GM23338 (cell line): ENCODE results near the gene OSBPL5.

Experiments used
- CREB1 ChIP-seq: fragments of 250-450 bp; sonication (Bioruptor Pico); IDR thresholded peaks from 2 replicates; pipeline ENCODE4 v1.5.0; 2020; ENCODE audit warnings: low read depth, mild to moderate bottlenecking, moderate library complexity
- EZH2 ChIP-seq: fragments of 200-600 bp; sonication (generic); IDR thresholded peaks from one replicate; pipeline ENCODE4 v1.8.0; 2017; ENCODE audit warnings: antibody characterized with exemption, mild to moderate bottlenecking, low read depth; ENCODE audit not compliant: unreplicated experiment
- EZH2phosphoT487 ChIP-seq: fragments of 200-600 bp; sonication (generic); IDR thresholded peaks from one replicate; pipeline ENCODE4 v1.8.1; 2018; ENCODE audit warnings: antibody characterized with exemption; ENCODE audit not compliant: unreplicated experiment
- JUNB ChIP-seq: IDR thresholded peaks from one replicate; pipeline ENCODE4 v1.6.1; 2016; ENCODE audit warnings: antibody characterized with exemption; ENCODE audit not compliant: unreplicated experiment
- POLR2AphosphoS5 ChIP-seq: IDR thresholded peaks from 2 replicates; pipeline ENCODE4 v1.6.1; 2016; ENCODE audit warnings: antibody characterized with exemption, low read depth
- ZNF114 ChIP-seq: fragments of 250-450 bp; sonication (Bioruptor Pico); IDR thresholded peaks from 2 replicates; pipeline ENCODE4 v1.5.0; 2020; ENCODE audit warnings: mild to moderate bottlenecking, moderate library complexity
- TF ChIP-seq, protein P1 (sequence below), 2 experiments: fragments of 200-600 bp in 1 of 2; sonication (generic) in 1 of 2; conservative IDR thresholded peaks; 2 replicates each; pipeline versions ENCODE4 v1.5.1 to v1.6.1; 2016 to 2017; ENCODE audit warnings: antibody characterized with exemption in 2 of 2, low read depth in 2 of 2, mild to moderate bottlenecking in 2 of 2, moderate library complexity in 1 of 2
- TF ChIP-seq, protein P2 (sequence below): IDR thresholded peaks from one replicate; pipeline ENCODE4 v1.6.1; 2018; ENCODE audit warnings: antibody characterized with exemption; ENCODE audit not compliant: unreplicated experiment
- TF ChIP-seq, protein P3 (sequence below): IDR thresholded peaks from 2 replicates; pipeline ENCODE4 v1.6.1; 2016; ENCODE audit warnings: antibody characterized with exemption

DNA sequence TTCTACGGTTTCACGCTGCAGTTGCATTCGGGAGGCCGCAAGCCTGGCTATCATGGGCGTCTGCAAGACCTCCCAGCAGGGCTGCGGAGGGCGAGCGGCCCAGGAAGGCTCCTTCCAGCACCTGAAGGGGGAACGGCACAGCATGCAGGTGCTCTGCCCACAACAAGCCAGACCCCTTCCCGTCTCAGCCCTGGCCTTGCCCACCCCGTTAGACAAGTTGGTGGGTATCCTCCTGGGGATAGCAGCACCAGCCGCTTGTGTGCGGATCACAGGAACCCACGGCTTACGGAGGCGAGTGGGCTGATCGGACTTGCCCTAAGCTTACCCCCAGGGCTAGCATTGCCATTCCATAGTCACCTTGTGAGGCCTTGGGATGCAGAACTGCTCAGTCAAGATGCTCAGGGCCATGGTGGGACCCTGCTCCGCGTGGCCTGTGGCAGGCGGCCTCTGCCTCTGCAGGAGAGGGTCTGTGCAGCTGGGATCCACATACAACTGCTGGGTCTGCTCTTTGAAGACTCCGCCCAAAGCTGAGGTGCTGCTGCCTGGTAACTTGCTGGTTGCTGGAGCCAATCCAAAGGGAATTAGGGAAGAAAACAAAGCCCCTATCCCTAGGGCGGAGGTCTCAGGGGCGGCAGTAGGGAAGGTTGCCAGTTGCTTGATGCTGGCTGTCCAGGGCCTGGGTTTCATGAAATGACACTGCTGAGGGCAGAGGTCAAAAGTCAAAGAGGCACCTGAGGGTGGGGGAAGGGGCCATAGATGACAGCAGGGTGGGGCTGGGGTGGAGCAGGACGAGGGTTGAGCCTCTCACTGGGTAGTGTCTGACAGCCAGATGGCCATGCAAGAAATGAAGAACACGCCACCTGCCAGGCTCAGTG, 1.4 kb upstream of the OSBPL5 start:
- TF ChIP-seq EZH2phosphoT487 (no peak), POLR2AphosphoS5 (no peak), CREB1 (no peak), JUNB (no peak), ZNF114 (CRISPR knock-in tag) (no peak), EZH2 (no peak)
- TF ChIP-seq, protein P1, sequence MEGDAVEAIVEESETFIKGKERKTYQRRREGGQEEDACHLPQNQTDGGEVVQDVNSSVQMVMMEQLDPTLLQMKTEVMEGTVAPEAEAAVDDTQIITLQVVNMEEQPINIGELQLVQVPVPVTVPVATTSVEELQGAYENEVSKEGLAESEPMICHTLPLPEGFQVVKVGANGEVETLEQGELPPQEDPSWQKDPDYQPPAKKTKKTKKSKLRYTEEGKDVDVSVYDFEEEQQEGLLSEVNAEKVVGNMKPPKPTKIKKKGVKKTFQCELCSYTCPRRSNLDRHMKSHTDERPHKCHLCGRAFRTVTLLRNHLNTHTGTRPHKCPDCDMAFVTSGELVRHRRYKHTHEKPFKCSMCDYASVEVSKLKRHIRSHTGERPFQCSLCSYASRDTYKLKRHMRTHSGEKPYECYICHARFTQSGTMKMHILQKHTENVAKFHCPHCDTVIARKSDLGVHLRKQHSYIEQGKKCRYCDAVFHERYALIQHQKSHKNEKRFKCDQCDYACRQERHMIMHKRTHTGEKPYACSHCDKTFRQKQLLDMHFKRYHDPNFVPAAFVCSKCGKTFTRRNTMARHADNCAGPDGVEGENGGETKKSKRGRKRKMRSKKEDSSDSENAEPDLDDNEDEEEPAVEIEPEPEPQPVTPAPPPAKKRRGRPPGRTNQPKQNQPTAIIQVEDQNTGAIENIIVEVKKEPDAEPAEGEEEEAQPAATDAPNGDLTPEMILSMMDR (conservative IDR thresholded peaks at IDR 0.05; ENCODE audit: low read depth in 2 of 2) = no peak
- TF ChIP-seq, protein P2, sequence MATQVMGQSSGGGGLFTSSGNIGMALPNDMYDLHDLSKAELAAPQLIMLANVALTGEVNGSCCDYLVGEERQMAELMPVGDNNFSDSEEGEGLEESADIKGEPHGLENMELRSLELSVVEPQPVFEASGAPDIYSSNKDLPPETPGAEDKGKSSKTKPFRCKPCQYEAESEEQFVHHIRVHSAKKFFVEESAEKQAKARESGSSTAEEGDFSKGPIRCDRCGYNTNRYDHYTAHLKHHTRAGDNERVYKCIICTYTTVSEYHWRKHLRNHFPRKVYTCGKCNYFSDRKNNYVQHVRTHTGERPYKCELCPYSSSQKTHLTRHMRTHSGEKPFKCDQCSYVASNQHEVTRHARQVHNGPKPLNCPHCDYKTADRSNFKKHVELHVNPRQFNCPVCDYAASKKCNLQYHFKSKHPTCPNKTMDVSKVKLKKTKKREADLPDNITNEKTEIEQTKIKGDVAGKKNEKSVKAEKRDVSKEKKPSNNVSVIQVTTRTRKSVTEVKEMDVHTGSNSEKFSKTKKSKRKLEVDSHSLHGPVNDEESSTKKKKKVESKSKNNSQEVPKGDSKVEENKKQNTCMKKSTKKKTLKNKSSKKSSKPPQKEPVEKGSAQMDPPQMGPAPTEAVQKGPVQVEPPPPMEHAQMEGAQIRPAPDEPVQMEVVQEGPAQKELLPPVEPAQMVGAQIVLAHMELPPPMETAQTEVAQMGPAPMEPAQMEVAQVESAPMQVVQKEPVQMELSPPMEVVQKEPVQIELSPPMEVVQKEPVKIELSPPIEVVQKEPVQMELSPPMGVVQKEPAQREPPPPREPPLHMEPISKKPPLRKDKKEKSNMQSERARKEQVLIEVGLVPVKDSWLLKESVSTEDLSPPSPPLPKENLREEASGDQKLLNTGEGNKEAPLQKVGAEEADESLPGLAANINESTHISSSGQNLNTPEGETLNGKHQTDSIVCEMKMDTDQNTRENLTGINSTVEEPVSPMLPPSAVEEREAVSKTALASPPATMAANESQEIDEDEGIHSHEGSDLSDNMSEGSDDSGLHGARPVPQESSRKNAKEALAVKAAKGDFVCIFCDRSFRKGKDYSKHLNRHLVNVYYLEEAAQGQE = no peak
- TF ChIP-seq, protein P3, sequence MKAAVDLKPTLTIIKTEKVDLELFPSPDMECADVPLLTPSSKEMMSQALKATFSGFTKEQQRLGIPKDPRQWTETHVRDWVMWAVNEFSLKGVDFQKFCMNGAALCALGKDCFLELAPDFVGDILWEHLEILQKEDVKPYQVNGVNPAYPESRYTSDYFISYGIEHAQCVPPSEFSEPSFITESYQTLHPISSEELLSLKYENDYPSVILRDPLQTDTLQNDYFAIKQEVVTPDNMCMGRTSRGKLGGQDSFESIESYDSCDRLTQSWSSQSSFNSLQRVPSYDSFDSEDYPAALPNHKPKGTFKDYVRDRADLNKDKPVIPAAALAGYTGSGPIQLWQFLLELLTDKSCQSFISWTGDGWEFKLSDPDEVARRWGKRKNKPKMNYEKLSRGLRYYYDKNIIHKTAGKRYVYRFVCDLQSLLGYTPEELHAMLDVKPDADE = no peak
